ENCODE data around the gene ZNF566. TPM values are rescaled to one million over a fixed set of nuclear protein-coding genes. Genes with fewer than 3 reads are reported as not detected.

Gene ZNF566
- total RNA-seq, 6 donors from 2014 or later, result 5.5 to 17.6 (median 8.1) TPM

GRCh38 chr19:36460046-36460445 lies 29.3 kb downstream of the ZNF566 start:
- no peaks in the 10 kb centered on the region for H3K27me3 ChIP-seq
- 96 to 97% methylated on average over 1 of the region's 1 CpG for WGBS, 2 donors
- peaks cover 0 to 48% (median 42%) of the 10 kb centered on the region in 4 donors for H3K9me3 ChIP-seq
- no peaks in the 10 kb centered on the region for H3K4me1 ChIP-seq
- H3K27ac ChIP-seq, result no peak overlapping the region
- ATAC-seq (ENCODE audit: low FRiP score in 2 of 2) (no peak), DNase-seq (no peak)
- no peak for TF ChIP-seq EP300 (IDR thresholded peaks at IDR 0.05)
- no peak for TF ChIP-seq POLR2A (IDR thresholded peaks at IDR 0.05)
- TF ChIP-seq POLR2AphosphoS5 (IDR thresholded peaks at IDR 0.05), result no peak
- no peak for TF ChIP-seq CTCF (IDR thresholded peaks at IDR 0.05)
- H3K4me3 ChIP-seq, result no peak overlapping the region
- H3K36me3 ChIP-seq, result peaks cover 0 to 32% (median 14%) of the 10 kb centered on the region in 4 donors

GRCh38 chr19:36456831-36457230 lies 32.5 kb downstream of the ZNF566 start:
- DNase-seq (no peak), ATAC-seq (ENCODE audit: low FRiP score in 2 of 2) (no peak)
- Histone ChIP-seq H3K27me3 (no peaks in the 10 kb centered on the region), H3K27ac (no peak overlapping the region), H3K4me1 (no peaks in the 10 kb centered on the region), H3K4me3 (no peak overlapping the region), H3K9me3 (peaks cover 20 to 72% (median 70%) of the 10 kb centered on the region in 4 donors), H3K36me3 (peaks cover 0 to 36% (median 20%) of the 10 kb centered on the region in 4 donors)
- TF ChIP-seq POLR2AphosphoS5 (IDR thresholded peaks at IDR 0.05), result no peak
- no peak for TF ChIP-seq CTCF (IDR thresholded peaks at IDR 0.05)
- TF ChIP-seq EP300 (IDR thresholded peaks at IDR 0.05), result no peak
- no peak for TF ChIP-seq POLR2A (IDR thresholded peaks at IDR 0.05)
- WGBS, 2 donors, result 96 to 100% methylated on average over 2 of the region's 2 CpGs

GRCh38 chr19:36449059-36449670 lies 40.2 kb downstream of the ZNF566 start:
- no peaks in the 10 kb centered on the region for H3K4me1 ChIP-seq
- 93 to 94% methylated on average over 5 of the region's 5 CpGs for WGBS, 2 donors
- no peak for TF ChIP-seq POLR2AphosphoS5 (IDR thresholded peaks at IDR 0.05)
- TF ChIP-seq EP300 (IDR thresholded peaks at IDR 0.05), result no peak
- no peak for TF ChIP-seq POLR2A (IDR thresholded peaks at IDR 0.05)
- no peak for TF ChIP-seq CTCF (IDR thresholded peaks at IDR 0.05)
- DNase-seq, result no peak
- peaks cover 85 to 100% (median 96%) of the 10 kb centered on the region in 4 donors for H3K9me3 ChIP-seq
- peaks cover 9 to 70% (median 32%) of the 10 kb centered on the region in 4 donors for H3K36me3 ChIP-seq
- H3K27ac ChIP-seq, result no peak overlapping the region
- no peak overlapping the region for H3K4me3 ChIP-seq
- no peaks in the 10 kb centered on the region for H3K27me3 ChIP-seq
- no peak for ATAC-seq (ENCODE audit: low FRiP score in 2 of 2)

GRCh38 chr19:36441339-36441738 lies 48.0 kb downstream of the ZNF566 start:
- no peak for ATAC-seq (ENCODE audit: low FRiP score in 2 of 2)
- Histone ChIP-seq H3K27me3 (no peaks in the 10 kb centered on the region), H3K27ac (no peak overlapping the region), H3K9me3 (peaks cover 33 to 82% (median 57%) of the 10 kb centered on the region in 4 donors), H3K4me3 (no peak overlapping the region), H3K36me3 (peaks cover 0 to 7% (median 1%) of the 10 kb centered on the region in 4 donors), H3K4me1 (no peaks in the 10 kb centered on the region)
- WGBS, 2 donors, result 72 to 78% methylated on average over 1 of the region's 1 CpG
- no peak for TF ChIP-seq EP300 (IDR thresholded peaks at IDR 0.05)
- TF ChIP-seq POLR2AphosphoS5 (IDR thresholded peaks at IDR 0.05), result no peak
- TF ChIP-seq CTCF (IDR thresholded peaks at IDR 0.05), result no peak
- TF ChIP-seq POLR2A (IDR thresholded peaks at IDR 0.05), result no peak
- no peak for DNase-seq

- TF ChIP-seq POLR2A (IDR thresholded peaks at IDR 0.05), result no peak
- TF ChIP-seq EP300 (IDR thresholded peaks at IDR 0.05), result no peak
- no peak for TF ChIP-seq POLR2AphosphoS5 (IDR thresholded peaks at IDR 0.05)
- no peak for TF ChIP-seq CTCF (IDR thresholded peaks at IDR 0.05)
- H3K4me1 ChIP-seq, result no peaks in the 10 kb centered on the region
- H3K27me3 ChIP-seq, result no peaks in the 10 kb centered on the region
- H3K27ac ChIP-seq, result no peak overlapping the region
- H3K36me3 ChIP-seq, result no peaks in the 10 kb centered on the region
- no peak for DNase-seq
- WGBS, 2 donors, result 40 to 44% methylated on average over 2 of the region's 2 CpGs
- H3K4me3 ChIP-seq, result no peak overlapping the region
- peaks cover 5 to 42% (median 24%) of the 10 kb centered on the region in 4 donors for H3K9me3 ChIP-seq
- ATAC-seq (ENCODE audit: low FRiP score in 2 of 2), result no peak
Observed at GRCh38 chr19:36436531-36436930, 52.8 kb downstream of the ZNF566 start.

Measured in upper lobe of left lung (tissue), 6 donors.